Subcutaneous adipose tissue (tissue), 4 donors: Measurements from ENCODE around the gene TBC1D16. TPM values are rescaled to one million over a fixed set of nuclear protein-coding genes. Genes with fewer than 3 reads are reported as not detected.

Experiments
- CTCF ChIP-seq: fragments of 450-650 bp; IDR thresholded peaks from one replicate; pipeline ENCODE4 v1.5.1; 2016; ENCODE audit warnings: low read depth, mild to moderate bottlenecking, control low read depth, antibody characterized with exemption, moderate library complexity
- total RNA-seq, 4 donors: library from RNA; depleted of rRNA; stranded (reverse); fragments of >200 nt; gene quantifications; one replicate each; pipeline ENCODE4 v1.1.0, GENCODE V29; 2016

The TBC1D16 gene
- total RNA-seq, 4 donors from 2014 or later: 43.5 to 115 (median 60.5) TPM

- TF ChIP-seq CTCF: no peak
Measured at GRCh38 chr17:80063830-80064585, 28.3 kb upstream of the TBC1D16 start.

GRCh38 chr17:80061421-80061820 lies 25.7 kb upstream of the TBC1D16 start:
- no peak for TF ChIP-seq CTCF

GRCh38 chr17:80060644-80061043 lies 25.0 kb upstream of the TBC1D16 start:
- no peak for TF ChIP-seq CTCF

- TF ChIP-seq CTCF: no peak
Measured at GRCh38 chr17:80058311-80058955, 22.8 kb upstream of the TBC1D16 start.

- TF ChIP-seq CTCF: no peak
Measured at GRCh38 chr17:80055597-80055996, 19.9 kb upstream of the TBC1D16 start.

GRCh38 chr17:80053102-80053501 lies 17.4 kb upstream of the TBC1D16 start:
- no peak for TF ChIP-seq CTCF

- no peak for TF ChIP-seq CTCF
Measured at GRCh38 chr17:80051681-80052080, 16.0 kb upstream of the TBC1D16 start.
